Sigmoid colon (tissue), 4 donors: ENCODE measurements around the gene SRGAP2C.
"Not testable (repeated sequence)": the region's sequence is repeated elsewhere in the genome, so short reads cannot be mapped to it uniquely, and the experiment has no call there.

Experiments used
- EP300 ChIP-seq, 4 donors: sonication (generic); formaldehyde crosslinking; IDR thresholded peaks; one replicate each; pipeline ENCODE4 v1.6.1; 2017; ENCODE audit warnings: antibody characterized with exemption in 4 of 4
- POLR2A ChIP-seq, 2 donors: fragments of 450-650 bp; IDR thresholded peaks; one replicate each; pipeline ENCODE4 v1.6.1; 2016; ENCODE audit warnings: antibody characterized with exemption in 2 of 2, mild to moderate bottlenecking in 2 of 2, moderate library complexity in 2 of 2
- POLR2AphosphoS5 ChIP-seq, 4 donors: sonication (generic); formaldehyde crosslinking; IDR thresholded peaks; one replicate each; pipeline ENCODE4 v1.6.1; 2017; ENCODE audit warnings: antibody characterized with exemption in 4 of 4
- TF ChIP-seq, protein P1 (sequence below), 4 experiments: fragments of 450-650 bp in 3 of 4; fragments of 200-600 bp in 1 of 4; IDR thresholded peaks; one replicate each; pipeline ENCODE4 v1.5.1; 2016 to 2019; ENCODE audit warnings: antibody characterized with exemption in 4 of 4, mild to moderate bottlenecking in 3 of 4, moderate library complexity in 2 of 4

DNA sequence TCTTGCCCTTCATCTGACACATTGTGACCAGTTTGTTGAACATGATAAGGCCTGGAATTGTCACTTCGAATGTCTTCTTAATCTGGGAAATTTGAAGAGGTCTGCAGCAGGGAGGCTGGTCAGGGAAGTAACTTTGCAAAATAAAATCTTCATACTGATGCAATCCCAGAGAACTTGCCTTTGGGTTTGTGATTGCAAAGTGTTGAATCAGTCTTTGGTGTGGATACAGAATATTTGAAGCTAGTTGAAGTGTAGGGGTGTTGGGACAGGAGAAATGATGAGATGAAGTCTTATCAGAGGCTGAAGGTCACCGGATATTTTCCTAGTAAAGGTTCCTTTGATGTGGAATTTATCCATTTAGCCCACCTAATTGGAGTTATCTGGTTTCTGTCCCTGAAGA is 42.1 kb downstream of the SRGAP2C start:
- TF ChIP-seq, protein P1, sequence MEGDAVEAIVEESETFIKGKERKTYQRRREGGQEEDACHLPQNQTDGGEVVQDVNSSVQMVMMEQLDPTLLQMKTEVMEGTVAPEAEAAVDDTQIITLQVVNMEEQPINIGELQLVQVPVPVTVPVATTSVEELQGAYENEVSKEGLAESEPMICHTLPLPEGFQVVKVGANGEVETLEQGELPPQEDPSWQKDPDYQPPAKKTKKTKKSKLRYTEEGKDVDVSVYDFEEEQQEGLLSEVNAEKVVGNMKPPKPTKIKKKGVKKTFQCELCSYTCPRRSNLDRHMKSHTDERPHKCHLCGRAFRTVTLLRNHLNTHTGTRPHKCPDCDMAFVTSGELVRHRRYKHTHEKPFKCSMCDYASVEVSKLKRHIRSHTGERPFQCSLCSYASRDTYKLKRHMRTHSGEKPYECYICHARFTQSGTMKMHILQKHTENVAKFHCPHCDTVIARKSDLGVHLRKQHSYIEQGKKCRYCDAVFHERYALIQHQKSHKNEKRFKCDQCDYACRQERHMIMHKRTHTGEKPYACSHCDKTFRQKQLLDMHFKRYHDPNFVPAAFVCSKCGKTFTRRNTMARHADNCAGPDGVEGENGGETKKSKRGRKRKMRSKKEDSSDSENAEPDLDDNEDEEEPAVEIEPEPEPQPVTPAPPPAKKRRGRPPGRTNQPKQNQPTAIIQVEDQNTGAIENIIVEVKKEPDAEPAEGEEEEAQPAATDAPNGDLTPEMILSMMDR (IDR thresholded peaks at IDR 0.05): not testable (repeated sequence)
- TF ChIP-seq POLR2A, POLR2AphosphoS5, EP300 (IDR thresholded peaks at IDR 0.05): not testable (repeated sequence)
